AG09319 (cell line): ENCODE data around the gene BCL2L2.

Experiments used
- DNase-seq: peaks from one replicate; pipeline ENCODE4 v3.0.0-alpha.2; 2010; ENCODE audit warnings: low read depth; ENCODE audit errors: extremely low read depth
- TF ChIP-seq, protein P1 (sequence below): IDR thresholded peaks from 2 replicates; pipeline ENCODE4 v1.5.1; 2011; ENCODE audit warnings: low read depth, mild to moderate bottlenecking, inconsistent platforms, low read length, moderate library complexity

The BCL2L2 gene

DNA sequence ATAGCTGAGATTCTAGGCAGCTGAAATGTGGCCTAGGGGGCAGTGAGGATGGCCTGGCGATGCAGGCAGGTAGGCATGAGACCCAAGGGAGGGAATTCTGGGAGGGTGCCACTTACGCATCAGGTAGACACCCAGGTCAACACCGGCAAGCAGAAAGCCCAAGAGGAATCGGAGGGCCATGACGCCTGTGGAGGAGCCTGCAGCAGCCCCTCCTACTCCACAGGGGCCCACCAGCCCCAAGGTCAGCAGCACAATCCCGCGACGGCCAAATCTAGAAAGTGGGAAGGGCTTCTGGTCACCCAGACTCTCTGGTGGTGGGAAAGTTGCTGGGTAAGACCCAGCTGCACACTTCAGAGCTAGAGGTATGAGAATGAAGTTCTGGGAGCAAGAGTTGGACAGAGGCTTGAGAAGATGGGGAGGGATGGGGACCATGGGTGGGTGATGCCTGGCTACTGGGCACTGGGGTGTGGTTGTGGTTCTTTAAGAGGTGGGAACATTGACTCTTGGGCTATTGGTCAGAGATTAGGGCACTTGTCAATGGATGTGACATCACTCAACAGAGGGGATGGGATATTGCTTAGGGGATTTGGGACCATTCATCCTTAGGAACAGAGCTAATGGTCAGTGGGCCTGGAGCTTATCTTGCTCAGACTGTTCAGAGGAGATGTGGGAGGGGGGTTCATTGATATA is 42.7 kb downstream of the BCL2L2 start:
- TF ChIP-seq, protein P1, sequence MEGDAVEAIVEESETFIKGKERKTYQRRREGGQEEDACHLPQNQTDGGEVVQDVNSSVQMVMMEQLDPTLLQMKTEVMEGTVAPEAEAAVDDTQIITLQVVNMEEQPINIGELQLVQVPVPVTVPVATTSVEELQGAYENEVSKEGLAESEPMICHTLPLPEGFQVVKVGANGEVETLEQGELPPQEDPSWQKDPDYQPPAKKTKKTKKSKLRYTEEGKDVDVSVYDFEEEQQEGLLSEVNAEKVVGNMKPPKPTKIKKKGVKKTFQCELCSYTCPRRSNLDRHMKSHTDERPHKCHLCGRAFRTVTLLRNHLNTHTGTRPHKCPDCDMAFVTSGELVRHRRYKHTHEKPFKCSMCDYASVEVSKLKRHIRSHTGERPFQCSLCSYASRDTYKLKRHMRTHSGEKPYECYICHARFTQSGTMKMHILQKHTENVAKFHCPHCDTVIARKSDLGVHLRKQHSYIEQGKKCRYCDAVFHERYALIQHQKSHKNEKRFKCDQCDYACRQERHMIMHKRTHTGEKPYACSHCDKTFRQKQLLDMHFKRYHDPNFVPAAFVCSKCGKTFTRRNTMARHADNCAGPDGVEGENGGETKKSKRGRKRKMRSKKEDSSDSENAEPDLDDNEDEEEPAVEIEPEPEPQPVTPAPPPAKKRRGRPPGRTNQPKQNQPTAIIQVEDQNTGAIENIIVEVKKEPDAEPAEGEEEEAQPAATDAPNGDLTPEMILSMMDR = no peak
- no peak for DNase-seq

DNA sequence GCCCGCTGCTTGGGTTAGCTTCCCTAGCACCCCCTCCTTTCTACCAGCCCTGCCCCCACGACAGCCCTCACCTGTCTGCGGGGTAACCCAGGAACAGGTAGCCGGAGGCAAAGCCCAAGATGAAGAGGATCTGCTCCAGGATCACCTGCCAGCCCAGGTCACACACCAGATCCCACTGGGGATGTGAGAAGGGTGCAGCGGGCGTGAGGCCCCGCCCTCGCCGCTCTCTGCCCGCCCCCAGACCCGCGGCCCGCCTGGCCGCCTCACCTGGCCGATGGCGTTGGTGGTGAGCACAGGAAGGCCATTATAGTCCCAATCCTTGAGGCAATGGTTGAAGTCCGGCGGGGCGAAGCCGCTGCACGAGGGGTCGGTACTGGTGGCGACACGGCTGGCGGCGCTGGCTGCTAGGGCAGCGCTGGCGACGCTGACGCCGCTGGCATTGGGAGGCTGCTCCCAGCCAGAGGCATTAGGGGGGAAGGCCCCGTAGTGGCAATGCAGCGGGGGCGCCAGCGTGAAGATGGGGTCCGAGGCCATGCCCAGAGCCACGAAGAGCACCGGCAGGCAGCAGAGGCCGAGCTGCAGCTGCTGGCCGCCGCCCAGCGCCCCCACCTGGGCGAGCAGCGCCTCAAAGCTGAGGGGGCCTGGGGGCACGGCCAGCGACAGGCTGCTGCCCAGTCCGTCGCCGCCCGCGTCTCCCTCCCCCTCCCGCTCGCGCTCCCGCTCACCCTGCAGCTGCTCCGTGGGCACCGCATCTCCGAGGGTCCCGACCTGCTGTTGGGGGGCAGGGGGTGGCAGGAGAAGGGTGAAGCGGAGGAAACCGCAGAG is 45.3 kb downstream of the BCL2L2 start:
- TF ChIP-seq, protein P1 = no peak
- no peak for DNase-seq

DNA sequence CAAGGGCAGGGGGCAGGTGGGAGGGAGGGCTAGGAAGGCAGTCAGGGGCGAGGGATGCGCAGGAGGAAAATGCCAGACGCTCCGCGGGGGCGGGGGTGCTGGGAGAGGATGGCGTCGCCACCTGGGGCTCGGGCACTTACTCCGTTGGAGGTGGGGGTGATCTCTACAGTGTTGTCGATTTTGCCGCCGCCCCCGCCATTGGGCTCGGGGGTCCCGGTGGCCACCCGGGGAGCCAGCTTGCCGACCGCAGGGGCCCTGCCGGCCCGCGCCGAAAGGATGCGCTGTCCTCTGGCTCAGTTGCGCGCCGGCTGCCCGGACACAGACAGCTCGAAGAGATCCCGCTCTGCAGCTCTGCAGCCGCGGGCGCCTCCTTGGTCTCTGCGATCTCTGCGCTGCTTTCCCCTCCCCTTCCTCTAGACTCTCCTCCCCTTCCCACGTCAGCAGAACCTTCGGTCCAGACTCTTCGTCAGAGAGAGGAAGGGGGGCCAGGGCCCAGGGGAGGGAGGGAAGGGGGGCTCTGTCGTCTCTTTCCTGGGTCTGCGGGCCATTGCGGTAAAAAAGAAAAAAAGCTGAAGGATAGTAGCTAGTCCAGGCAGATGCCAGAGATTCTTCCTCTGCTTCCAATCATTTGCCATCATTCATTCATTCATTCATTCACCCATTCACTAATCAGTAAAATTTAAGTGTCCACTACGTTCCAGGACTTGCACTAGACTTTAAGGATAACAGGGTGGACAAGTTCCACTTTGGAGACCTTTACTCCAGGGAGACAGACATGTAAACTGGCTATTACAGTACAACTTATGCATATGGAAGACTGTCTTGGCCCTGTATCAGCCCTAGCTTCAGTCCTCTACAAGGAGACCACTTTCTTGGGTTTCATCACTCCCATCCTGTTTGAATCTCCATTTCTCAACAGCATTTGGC is 46.1 kb downstream of the BCL2L2 start, which contains the start of gene SLC22A17:
Gene SLC22A17 (minus strand): TSS at position 382 of the 927 bp plus-strand sequence.
- TF ChIP-seq, protein P1 = peak; percentile 13; the same call in 1 of the 2 replicates
- peak; percentile 58 for DNase-seq

DNA sequence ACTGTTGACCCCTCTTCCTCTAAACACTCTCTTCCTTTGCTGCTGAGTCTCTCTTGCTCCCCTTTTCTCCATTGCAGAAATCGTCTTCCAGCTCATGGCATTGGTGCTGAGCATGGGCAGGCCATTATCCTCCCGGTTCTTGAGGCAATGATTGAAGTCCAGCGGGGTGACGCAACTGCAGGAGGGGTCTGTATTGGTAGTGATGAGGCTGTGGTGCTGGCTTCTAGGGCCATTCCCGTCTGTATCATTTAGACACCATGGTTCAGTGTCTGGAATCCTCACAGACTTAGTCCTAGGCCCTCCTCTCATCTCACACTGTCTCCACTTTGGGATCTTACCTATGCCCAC is 46.8 kb downstream of the BCL2L2 start:
- TF ChIP-seq, protein P1 = no peak

DNA sequence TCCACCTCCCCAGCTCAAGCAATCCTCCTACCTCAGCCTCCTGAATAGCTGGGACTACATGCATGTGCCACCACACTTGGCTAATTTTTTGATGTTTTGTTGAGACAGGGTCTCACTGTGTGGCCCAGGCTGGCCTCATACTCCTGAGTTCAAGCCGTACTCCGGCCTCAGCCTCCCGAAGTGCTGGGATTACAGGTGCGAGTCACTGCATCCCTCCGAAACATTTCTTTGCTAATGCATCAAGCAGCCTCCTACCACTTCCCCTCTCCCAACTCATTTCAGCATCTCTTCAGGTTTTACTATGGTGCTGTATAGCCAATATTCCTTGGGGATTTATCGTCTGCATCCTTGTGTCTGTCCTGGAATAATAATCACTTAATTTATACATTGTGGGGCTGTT is 48.4 kb downstream of the BCL2L2 start:
- TF ChIP-seq, protein P1 = no peak
- no peak for DNase-seq

More for the DNA sequence above, 46.8 kb downstream of the BCL2L2 start:
- no peak for DNase-seq

DNA sequence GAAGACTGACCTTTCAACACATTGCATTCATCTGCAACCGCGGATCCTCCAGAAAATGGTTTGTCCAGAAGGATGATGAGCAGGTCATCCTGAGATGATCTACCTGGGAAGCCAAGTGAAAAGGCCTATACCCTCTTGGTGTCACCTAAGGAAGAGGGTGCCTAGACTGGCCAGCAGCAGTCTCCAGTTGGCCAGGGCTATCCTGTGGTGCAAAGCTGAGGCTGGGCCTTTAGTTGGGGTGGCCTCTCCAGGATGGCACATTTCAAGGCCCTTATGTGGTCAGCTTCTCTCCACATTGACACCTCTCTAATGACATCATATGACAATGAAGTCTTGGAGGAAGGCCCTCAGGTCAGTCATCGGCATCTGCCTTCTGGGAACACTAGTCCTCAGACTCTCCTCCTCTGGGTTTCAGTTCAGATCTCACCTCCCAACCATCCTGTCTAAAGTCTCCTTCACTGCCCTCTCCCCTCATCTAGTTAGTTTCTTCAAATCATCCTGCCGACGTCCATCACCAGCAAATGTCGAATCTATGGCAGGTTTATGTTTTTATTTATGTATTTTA is 49.3 kb downstream of the BCL2L2 start:
- TF ChIP-seq, protein P1 = no peak
- no peak for DNase-seq
